Activated CD4-positive, alpha-beta T cell treated with anti-CD3 and anti-CD28 coated beads for 48 hours (primary cell): ENCODE results near the gene FREM2.

Experiments
- DNase-seq: peaks from one replicate; pipeline ENCODE4 v3.0.0-alpha.2; 2020

Gene FREM2

DNA sequence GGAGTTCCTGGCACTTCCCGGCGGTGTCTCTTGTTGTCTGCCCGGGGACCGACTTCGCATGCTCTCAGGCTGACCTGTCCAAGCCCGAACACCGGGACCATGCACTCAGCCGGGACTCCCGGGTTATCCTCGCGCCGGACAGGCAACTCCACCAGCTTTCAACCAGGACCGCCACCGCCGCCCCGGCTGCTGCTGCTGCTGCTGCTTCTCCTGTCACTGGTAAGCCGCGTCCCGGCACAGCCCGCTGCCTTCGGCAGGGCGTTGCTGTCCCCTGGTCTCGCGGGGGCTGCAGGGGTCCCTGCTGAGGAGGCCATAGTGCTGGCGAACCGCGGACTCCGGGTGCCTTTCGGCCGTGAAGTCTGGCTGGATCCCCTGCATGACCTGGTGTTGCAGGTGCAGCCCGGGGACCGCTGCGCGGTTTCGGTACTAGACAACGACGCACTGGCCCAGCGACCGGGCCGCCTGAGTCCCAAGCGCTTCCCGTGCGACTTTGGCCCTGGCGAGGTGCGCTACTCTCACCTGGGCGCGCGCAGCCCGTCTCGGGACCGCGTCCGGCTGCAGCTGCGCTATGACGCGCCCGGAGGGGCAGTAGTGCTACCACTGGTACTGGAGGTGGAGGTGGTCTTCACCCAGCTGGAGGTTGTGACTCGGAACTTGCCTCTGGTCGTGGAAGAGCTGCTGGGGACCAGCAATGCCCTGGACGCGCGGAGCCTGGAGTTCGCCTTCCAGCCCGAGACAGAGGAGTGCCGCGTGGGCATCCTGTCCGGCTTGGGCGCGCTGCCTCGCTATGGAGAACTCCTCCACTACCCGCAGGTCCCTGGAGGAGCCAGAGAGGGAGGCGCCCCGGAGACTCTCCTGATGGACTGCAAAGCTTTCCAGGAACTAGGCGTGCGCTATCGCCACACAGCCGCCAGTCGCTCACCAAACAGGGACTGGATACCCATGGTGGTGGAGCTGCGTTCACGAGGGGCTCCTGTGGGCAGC lies 661 bp downstream of the FREM2 start:
- DNase-seq, result no peak

DNA sequence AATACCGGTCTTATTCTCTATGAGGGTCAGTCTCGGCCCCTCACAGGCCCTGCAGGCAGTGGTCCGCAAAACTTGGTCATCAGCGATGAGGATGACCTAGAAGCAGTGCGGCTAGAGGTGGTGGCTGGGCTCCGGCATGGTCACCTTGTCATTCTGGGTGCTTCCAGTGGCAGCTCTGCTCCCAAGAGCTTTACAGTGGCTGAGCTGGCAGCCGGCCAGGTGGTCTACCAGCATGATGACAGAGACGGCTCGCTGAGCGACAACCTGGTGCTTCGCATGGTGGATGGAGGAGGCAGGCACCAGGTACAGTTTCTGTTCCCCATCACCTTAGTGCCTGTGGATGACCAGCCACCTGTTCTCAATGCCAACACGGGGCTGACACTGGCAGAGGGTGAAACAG lies 1.8 kb downstream of the FREM2 start:
- no peak for DNase-seq

DNA sequence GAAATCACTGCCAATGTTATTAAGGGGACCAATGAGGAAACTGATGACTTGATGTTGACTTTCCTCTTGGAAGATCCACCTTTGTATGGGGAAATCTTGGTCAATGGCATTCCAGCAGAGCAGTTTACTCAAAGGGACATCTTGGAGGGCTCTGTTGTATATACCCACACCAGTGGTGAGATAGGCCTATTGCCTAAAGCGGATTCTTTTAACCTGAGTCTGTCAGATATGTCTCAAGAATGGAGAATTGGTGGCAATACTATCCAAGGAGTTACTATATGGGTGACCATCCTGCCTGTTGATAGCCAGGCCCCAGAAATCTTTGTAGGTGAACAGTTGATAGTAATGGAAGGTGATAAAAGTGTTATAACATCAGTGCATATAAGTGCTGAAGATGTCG lies 3.4 kb downstream of the FREM2 start:
- DNase-seq, result no peak

DNA sequence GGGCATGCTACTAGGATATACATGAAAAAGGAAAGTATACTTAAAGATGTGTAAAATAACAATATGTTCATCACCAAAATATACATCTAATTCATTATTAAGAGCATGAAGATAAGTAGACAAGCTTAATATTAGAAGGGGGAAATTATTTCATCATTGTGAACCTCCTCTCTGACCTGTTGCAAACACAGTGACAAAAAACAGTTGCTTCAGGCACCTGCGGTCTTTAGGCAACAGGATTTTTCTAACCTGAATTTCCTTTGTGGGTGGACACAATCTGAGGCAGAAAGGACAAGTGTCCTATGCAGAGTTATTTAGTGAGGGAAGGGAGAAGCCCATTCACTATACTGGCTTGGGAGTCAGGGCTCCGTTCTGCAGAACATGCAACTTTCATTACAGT lies 6.3 kb downstream of the FREM2 start:
- no peak for DNase-seq

DNA sequence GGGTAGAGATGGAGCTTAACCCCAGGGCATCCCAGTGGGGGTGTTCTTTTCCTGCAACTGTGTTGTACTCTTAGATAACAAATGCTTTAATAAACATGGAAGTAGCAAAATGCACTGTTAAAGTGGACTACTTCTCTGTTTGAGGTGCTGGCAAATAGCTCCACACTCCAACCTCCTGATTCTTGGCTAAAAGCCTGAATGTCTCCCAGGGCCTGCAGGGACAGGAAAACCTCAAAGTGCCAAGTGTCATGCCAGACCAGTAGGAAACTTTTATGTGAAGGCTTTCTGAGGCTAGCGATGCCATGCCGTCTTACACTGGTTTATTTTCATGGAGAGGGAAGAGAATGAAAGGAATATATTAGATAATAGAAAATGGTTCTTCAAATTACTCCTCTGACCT lies 6.8 kb downstream of the FREM2 start:
- no peak for DNase-seq

DNA sequence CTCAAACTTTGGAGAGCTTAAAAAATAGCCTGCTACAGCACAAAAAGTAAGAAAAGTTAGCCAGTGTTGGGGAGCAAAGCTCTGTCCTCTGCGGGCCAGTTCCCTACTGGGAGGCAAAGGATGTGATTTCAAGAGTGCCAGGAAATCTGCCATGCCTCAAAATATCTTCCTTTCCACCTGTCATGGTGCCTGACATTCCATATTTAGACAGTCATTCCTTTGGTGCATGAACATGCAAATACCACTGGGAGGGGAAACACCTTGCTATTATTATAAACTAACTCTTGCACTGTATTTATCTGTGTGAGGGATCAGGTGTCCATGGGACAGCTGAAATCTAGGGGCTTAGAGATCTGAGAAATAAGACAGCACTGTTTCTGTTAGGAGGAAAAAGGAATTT lies 10.3 kb downstream of the FREM2 start:
- no peak for DNase-seq

DNA sequence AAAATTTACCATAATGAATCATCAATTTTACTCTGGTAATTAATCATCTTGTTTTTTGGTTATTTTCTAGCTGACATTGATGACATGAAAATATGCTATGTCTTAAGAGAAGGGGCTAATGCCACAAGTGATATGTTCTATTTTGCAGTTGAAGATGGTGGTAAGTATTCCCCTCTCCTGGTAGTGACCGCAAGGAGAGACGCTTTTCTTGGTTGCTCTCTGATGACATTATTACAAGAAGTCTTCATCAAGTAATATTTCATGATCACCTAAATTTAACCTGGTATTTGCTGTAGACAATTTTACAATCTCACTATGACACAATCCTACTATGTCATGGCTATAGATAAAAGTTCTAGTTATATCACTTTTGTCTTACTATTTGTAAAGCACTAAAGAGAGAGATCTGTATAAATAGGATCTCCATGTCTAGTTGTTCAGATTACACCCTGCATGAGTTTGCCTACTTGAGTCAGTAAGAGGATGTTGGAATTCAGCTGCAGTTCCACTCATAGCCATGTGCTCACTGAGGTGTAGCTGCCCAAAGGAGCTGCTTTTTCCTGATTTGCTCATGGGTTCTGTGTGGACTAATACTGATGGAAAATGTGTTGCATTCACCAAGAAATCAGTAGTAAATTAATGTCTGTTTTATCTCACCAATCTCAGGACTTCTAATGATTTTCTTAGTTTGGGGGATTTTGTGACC lies 10.9 kb downstream of the FREM2 start:
- DNase-seq, result no peak

DNA sequence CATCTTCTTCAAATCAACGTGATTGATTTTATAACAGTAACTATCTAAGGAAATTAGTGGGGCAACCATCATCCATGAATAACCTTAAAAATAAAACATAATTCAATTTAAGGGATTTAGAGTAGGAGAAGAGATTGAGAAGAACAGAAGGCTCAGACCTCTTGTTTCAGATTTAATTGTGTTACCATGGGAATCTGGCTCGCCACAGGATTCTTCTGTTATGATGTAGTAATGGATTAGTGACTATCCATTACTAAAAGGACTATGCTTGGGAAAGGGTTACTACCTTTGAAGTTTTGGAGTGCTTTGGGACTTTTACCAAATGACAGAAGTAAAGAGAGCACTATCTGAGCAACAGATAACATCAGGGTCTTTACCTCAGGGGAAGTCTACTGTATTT lies 13.2 kb downstream of the FREM2 start:
- DNase-seq, result no peak

DNA sequence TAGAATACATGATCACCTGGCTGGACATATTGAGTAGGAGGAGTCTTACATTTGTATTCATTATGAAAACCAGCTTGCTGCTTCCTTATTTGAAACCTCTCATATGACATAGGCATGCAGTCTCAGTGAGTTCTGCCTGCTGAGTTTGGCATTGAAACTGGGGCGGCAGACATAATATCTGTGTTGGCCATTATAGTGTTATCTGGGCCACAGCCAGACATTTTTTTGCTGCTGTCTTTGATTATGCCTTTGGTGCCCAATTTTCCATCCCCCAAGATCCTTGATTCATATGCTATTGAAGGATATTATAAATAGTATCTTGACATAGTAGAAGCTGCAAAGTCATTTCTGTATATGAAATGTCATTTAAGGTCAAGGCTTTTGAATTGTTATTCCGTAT lies 15.8 kb downstream of the FREM2 start:
- no peak for DNase-seq

DNA sequence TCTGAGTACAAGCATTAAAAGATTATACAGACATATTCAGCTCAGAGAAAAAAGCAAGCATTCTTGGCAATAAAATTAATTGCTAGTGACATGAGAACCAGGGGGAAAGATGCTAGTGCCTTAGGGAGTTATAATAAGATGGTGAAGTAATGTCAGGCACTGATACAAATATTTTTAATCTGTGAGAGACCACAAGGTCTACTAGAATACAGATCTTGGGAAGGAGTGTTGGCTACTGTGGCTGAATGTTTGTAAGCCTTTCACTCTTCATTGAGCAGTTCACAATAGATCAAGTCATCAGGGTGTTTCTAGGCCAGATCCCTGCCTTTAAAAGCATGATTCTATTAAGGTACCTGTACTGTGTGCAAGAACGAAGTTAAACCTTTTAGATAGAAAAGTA lies 16.4 kb downstream of the FREM2 start:
- no peak for DNase-seq

DNA sequence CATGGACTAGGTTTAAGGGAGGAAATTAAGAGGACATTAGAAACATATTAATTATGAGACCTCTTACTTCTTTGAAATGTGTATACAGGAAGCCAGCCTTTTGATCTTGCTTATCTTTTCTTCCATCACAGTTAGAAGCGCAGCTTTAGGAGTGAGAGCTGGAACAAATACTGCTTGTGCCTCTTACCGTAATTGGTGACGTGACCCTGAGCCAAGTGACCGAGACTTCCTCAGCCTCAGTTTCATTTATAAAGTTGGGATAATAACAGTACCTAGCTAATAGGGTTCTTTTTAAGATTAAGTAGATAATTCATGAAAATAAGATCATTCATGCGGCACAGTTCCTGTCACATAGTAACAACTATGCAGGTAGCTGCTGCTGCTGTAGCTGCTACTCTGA lies 18.5 kb downstream of the FREM2 start:
- no peak for DNase-seq

DNA sequence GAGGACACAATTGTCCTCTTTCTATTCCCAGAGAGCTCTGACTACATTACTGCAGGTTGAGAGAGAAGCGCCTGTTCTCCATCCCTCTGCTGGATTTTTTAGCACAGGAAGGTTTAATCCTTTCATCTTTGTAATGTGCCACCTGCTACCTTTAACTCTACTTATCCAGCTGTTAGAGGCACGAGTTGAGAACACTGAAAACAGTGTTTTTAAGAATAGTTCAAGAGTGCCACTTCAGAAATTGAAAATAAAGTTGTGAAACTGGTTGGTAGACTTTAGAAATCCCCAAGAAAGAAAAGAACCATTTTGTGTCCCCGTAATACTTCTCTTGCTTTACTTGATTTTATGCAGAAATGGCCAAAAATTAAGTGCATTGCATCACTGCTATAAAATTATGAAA lies 20.6 kb downstream of the FREM2 start:
- DNase-seq, result no peak

DNA sequence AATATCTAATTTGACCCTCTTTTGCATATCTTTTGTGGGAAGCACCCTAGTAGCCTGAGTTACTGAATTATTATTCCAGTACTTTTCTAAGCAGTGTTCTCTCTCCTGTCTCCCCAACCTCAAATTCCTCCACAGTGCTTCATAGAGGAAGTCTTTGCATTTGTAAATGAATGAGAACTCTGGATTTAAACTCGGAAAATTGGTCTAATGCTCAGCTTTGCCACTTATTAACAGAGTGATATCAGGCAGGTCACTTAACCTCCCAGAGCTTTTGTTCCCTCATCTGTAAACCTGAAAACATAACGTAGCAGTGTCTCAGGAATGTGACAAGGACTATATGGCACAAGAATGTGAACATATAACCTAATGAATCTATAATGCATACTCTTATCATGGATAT lies 26.2 kb downstream of the FREM2 start:
- no peak for DNase-seq

DNA sequence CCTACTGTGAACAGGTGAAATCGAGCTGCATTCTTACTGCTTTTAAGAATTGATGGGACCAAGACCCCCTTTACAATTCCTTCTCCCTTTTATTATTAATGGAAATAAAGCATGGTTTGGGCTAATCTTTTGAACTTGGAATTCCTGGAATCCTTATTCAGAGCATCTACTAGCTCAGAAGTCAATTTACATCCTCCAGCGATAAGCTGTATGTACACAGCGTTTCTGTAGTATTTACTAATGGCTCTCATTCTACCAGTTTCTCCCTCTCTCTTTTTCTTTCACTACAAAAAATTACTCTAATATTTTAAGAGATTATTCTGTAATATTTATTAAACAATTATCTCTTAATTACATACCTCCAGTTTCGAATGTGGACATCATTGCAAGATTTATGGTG lies 31.5 kb downstream of the FREM2 start:
- DNase-seq, result no peak

DNA sequence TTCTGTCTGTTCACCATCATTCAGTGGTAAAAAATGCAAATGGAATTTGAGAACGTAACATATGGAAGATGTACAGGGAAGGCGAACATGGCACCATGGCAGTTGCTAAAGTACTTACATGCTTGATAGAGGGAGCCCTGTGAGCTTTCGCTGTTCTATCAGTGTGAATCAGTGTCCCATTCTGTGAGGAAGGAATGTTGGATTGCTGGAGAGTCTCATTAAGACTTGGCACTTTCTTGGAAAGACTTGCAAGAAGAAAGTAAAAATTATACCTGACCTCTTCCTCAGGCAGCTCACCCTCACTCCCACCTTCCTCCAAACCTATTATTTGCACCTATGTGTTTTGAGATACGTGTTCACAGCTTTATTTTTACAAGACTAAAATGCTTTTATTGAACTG lies 43.5 kb downstream of the FREM2 start:
- no peak for DNase-seq

DNA sequence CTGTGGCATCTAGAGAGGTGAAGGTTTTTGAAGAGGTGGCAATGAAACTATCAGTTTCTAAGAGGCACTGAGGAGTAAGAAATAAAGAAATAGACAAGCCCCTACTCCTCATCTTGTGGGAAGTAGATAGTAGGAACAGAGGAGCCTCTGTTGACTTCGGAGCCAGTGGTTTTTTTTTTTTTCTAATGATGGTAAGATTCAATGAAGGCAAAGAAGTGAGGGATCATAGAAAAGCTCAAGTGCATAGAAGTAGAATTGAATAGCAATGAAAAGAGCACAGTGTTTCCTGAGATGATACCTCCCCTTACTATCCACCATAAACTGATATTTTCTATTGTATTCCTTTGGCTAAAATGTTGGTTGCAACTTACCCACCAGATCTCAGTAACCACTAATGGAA lies 46.3 kb downstream of the FREM2 start:
- no peak for DNase-seq

DNA sequence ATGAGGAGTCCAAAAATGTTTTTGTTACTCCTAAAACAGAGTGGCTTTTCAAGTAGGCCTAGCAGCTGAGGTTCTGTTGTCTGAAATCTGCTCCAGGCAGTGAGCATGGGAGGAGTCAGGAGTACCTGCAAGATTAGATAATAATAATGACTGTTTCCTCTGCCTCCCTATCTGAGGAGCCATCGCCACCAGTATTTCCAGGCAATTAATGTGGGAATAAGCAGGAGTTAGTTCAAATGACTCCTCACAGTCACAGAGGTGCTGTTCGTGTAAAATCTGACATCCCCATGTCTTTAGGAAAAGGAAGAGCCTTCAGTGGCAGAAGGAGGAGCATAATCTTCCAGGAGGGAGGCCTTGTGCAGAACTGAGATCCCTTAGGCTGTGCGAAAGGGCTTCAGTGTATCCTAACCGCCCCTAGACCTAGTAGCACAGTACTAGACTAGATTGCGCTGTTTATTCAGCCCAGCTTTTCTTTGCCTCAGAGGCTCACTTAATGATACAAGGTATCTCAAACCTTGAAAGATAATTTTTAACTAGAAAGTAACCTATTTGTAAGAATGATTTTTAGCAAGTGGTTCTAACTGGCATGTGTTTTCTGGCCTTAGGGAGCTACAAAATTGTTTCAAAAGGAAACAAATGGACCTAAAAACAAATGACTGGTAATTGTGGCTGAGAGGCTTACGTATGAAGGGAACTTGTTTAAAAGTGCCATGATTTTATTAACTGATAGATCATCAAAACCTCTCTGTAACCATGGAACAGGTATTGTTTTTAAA lies 49.0 kb downstream of the FREM2 start:
- DNase-seq, result no peak

DNA sequence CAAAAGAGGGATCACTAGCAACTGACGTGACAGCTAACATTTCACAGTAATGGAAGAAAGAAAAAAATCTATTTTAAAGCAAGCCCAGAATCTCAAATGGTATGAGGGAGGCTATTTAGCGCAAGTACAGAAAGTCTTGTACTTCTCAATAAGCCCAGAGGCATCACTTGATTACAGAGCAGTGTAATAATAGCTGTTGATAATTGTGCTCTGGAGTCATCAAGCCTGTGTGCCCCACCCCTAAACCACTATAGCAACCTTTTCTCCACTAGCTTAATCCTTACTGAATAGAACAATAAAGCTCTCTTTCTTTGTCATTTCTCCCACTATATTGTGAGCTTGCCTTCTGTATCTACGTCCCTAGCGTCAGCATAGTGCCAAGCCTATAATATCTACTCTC lies 56.6 kb downstream of the FREM2 start:
- no peak for DNase-seq

DNA sequence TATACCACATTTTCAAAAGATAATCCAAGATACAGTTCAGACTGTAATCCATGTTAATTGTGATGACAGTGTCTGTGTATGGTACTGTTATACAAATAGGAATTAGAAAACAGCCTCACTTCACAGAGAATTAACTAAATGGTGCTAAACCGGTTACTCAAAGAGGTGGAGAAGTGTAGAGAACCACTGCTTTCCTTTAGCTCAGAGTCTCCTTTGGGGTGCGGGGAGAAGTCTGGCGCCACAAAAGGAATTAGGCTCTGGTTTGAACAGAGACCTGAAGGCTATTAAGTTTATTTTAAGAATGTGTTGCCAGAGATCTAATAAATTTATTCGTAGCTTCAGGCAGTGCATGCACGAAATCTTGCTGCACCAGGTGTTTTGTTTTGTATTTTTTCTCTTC lies 65.8 kb downstream of the FREM2 start:
- no peak for DNase-seq

DNA sequence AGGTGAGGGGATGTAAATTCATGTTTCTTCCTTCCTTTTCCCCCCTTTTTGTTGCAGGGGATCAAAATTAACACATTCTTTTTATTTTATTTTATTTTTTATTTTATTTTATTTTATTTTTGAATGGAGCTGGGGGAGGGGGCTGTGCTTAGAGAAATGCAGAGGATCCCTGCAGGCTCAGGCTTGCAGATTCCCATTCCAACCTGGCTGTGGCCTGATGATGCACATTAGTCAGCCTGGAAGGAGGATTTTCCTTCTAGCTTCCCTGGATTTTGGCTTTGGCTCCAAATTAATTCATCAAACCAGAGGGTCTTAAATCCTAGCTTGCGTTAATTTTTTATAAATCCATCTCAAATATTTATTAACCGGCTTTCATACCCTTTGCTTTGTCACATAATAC lies 67.0 kb downstream of the FREM2 start:
- no peak for DNase-seq

DNA sequence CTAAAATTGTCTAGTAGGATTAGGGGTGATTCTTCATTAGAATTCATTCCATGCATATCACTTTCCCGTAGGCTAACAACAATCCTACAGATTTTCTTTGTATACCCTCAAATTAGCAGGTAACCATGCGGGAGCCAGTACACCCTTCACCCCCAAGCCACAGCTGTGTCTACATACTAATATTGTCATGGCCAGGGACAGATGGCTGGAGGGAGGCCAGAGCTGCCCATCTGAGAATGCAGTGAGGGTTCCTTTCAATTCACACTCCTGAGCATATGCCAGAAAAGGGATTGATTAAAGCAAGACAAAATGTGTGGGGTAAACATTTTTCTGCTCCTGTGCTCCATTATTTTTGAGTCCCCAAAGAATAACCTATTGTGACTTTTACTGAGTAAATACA lies 68.9 kb downstream of the FREM2 start:
- DNase-seq, result no peak

DNA sequence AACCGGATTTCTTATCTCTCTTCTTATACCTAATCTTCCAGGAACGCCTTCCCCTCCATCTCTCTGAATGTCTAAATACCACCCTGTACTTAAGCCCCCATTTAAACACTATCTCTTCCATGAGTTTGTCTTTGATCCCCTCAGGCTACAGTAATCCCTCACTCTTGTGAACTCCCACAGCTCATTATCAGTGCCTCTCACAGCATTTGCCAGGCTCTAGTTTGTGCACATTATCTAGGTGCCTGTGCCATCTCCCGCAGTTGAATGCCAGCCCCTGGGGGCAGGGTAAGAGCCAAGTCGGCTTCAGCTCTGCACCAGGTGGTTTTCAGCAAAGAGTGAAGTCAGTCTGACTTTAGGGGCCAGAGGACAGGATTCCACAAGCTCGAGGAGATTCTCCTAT lies 71.4 kb downstream of the FREM2 start:
- DNase-seq, result no peak

DNA sequence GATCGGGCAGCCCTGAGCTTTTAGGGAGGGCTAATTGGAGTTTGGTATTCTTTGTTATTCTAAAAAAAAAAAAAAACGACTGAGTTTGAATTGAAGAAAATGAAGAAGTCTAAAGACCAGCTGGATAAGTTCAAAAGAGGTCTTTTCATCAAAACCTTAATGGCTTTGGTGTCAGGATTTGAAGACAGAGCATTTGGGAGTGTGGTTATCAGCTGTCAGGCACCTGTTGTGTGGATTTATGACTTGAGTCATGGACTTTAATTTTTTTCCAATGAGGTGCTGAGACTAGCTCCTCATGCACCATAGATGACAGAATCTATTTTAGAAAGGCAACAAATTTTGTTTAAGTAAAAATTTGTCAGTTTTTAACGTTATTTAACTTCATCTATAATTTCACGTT lies 72.5 kb downstream of the FREM2 start:
- no peak for DNase-seq
